ENCODE measurements around the gene BUB1B.

The BUB1B gene

DNA sequence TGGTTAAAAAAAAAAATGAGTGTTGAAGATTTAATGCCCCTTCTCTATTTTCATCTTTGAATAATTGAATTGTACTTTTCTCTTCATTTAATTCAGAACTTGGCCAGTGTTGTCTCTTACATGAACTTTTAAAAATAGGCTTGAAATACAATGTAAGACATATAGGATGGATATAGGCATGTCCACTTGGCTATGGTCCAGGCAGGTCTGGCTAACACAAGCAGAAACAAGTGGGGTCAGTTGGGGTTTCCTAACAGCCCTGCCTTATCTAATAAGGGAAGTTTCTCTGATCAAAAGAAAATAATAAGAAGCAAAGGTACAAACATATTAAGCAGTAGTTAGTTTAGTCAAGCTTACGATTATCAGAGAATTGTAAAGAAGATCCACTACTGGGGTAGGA, 58.9 kb downstream of the BUB1B start:
- Histone ChIP-seq H4K20me1 (ENCODE audit: insufficient read depth, low read length) (no peaks in the 10 kb centered on the region), H2AFZ (ENCODE audit: low read length) (no peak overlapping the region), H3K4me1 (ENCODE audit: low read length) (no peaks in the 10 kb centered on the region), H3F3A (ENCODE audit: insufficient read depth, low read length) (0 out of 2 replicates have a peak, but pooled peaks cover 4% of the 10 kb centered on the region), H3K36me3 (replicated peaks; ENCODE audit: insufficient read depth, low read length) (peaks cover 6% of the 10 kb centered on the region; the same call in 1 of the 2 replicates), H3K27me3 (replicated peaks; ENCODE audit: insufficient read depth, low read length) (no peaks in the 10 kb centered on the region), H3K79me2 (ENCODE audit: low read length) (no peaks in the 10 kb centered on the region), H3K27ac (ENCODE audit: low read length) (no peak overlapping the region), H3K4me3 (ENCODE audit: low read length) (no peak overlapping the region), H3K9me3 (replicated peaks; ENCODE audit: insufficient read depth, low read length) (no peaks in the 10 kb centered on the region), H3K9ac (ENCODE audit: low read length) (no peak overlapping the region), H3K9me2 (replicated peaks; ENCODE audit: insufficient read depth, low read length) (no peaks in the 10 kb centered on the region), H3K4me2 (ENCODE audit: low read depth, low read length) (no peak overlapping the region)
- no peak for TF ChIP-seq EZH2phosphoT487 (IDR thresholded peaks at IDR 0.05; ENCODE audit: low read length)
- TF ChIP-seq, protein P1, sequence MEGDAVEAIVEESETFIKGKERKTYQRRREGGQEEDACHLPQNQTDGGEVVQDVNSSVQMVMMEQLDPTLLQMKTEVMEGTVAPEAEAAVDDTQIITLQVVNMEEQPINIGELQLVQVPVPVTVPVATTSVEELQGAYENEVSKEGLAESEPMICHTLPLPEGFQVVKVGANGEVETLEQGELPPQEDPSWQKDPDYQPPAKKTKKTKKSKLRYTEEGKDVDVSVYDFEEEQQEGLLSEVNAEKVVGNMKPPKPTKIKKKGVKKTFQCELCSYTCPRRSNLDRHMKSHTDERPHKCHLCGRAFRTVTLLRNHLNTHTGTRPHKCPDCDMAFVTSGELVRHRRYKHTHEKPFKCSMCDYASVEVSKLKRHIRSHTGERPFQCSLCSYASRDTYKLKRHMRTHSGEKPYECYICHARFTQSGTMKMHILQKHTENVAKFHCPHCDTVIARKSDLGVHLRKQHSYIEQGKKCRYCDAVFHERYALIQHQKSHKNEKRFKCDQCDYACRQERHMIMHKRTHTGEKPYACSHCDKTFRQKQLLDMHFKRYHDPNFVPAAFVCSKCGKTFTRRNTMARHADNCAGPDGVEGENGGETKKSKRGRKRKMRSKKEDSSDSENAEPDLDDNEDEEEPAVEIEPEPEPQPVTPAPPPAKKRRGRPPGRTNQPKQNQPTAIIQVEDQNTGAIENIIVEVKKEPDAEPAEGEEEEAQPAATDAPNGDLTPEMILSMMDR (IDR thresholded peaks at IDR 0.05; ENCODE audit: low read length), result no peak
- TF ChIP-seq EZH2 (optimal IDR thresholded peaks at IDR 0.05; ENCODE audit: low read depth, low read length), result no peak
- DNase-seq, result no peak

DNA sequence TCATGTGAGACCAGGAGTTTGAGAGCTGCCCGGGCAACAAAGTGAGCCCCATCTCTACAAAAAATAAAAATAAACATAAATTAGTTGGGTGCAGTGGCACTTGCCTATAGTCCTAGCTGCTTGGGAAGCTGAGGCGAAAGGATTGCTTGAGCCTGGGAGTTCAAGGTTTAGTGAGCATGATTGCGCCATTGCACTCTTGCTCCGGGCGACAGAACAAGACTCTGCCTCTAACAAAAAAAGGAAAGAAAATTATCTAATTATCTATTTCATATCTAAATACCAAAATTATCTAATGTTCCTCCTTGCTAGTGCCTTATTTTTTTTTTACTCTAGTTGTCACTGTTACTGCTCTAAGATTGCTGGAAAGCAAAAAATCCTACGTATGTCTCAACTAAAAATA, 61.3 kb downstream of the BUB1B start:
- Histone ChIP-seq H3K4me2 (ENCODE audit: low read depth, low read length) (no peak overlapping the region), H3K9me3 (replicated peaks; ENCODE audit: insufficient read depth, low read length) (no peaks in the 10 kb centered on the region), H3K36me3 (replicated peaks; ENCODE audit: insufficient read depth, low read length) (peaks cover 8% of the 10 kb centered on the region; the same call in 1 of the 2 replicates), H3K79me2 (ENCODE audit: low read length) (no peaks in the 10 kb centered on the region), H3F3A (ENCODE audit: insufficient read depth, low read length) (no peaks in the 10 kb centered on the region), H3K9ac (ENCODE audit: low read length) (no peak overlapping the region), H3K27me3 (replicated peaks; ENCODE audit: insufficient read depth, low read length) (no peaks in the 10 kb centered on the region), H3K27ac (ENCODE audit: low read length) (no peak overlapping the region), H3K4me3 (ENCODE audit: low read length) (no peak overlapping the region), H2AFZ (ENCODE audit: low read length) (no peak overlapping the region), H3K4me1 (ENCODE audit: low read length) (0 out of 2 replicates have a peak, but pooled peaks cover 8% of the 10 kb centered on the region), H4K20me1 (ENCODE audit: insufficient read depth, low read length) (no peaks in the 10 kb centered on the region), H3K9me2 (replicated peaks; ENCODE audit: insufficient read depth, low read length) (no peaks in the 10 kb centered on the region)
- DNase-seq, result no peak
- TF ChIP-seq, protein P1 (IDR thresholded peaks at IDR 0.05; ENCODE audit: low read length), result no peak
- TF ChIP-seq EZH2phosphoT487 (IDR thresholded peaks at IDR 0.05; ENCODE audit: low read length), result no peak
- TF ChIP-seq EZH2 (optimal IDR thresholded peaks at IDR 0.05; ENCODE audit: low read depth, low read length), result no peak

DNA sequence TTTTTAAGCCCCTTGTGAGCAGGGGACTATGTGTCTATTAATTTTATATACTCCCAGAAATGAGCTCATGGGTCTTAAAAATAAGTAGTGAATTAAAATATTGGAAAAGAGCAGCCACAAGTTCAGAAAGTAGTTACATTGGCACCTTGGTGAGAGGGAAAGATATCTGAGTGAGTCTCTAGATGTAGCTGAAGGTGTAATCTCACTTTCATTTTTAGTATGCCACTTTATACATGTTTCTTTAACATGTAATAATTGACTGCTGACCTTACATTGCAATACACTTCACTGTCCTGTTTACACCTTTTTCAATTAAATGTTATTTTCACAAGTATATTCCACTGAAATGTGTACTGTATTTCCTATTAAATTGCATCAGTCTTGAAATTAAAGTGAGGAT, 65.9 kb downstream of the BUB1B start:
- Histone ChIP-seq H3K9ac (ENCODE audit: low read length) (no peak overlapping the region), H3K36me3 (replicated peaks; ENCODE audit: insufficient read depth, low read length) (peaks cover 9% of the 10 kb centered on the region), H2AFZ (ENCODE audit: low read length) (no peak overlapping the region), H3K27ac (ENCODE audit: low read length) (no peak overlapping the region), H3K4me2 (ENCODE audit: low read depth, low read length) (no peak overlapping the region), H3K27me3 (replicated peaks; ENCODE audit: insufficient read depth, low read length) (no peaks in the 10 kb centered on the region), H3K4me1 (ENCODE audit: low read length) (0 out of 2 replicates have a peak, but pooled peaks cover 8% of the 10 kb centered on the region), H3K9me2 (replicated peaks; ENCODE audit: insufficient read depth, low read length) (no peaks in the 10 kb centered on the region), H4K20me1 (ENCODE audit: insufficient read depth, low read length) (no peaks in the 10 kb centered on the region), H3K4me3 (ENCODE audit: low read length) (no peak overlapping the region), H3K79me2 (ENCODE audit: low read length) (no peaks in the 10 kb centered on the region), H3F3A (ENCODE audit: insufficient read depth, low read length) (no peaks in the 10 kb centered on the region), H3K9me3 (replicated peaks; ENCODE audit: insufficient read depth, low read length) (no peaks in the 10 kb centered on the region)
- TF ChIP-seq, protein P1 (IDR thresholded peaks at IDR 0.05; ENCODE audit: low read length), result no peak
- no peak for TF ChIP-seq EZH2 (optimal IDR thresholded peaks at IDR 0.05; ENCODE audit: low read depth, low read length)
- no peak for DNase-seq

Data from MM.1S (cell line).